SK-N-SH (cell line): ENCODE data around the gene SH2D5. TPM values are rescaled to one million over a fixed set of nuclear protein-coding genes. Genes with fewer than 3 reads are reported as not detected.

Experiments
- CTCF ChIA-PET: fragments of 300-600, 350-600 bp; formaldehyde crosslinking; extraction: SDS; loops from one replicate; lab custom pipeline; 2021; lab: Yijun Ruan, JAX
- POLR2A ChIA-PET: fragments of 350-600 bp; sonication (Branson Sonifier 250); formaldehyde crosslinking; extraction: SDS; loops from one replicate; lab custom pipeline; 2020; ENCODE audit warnings: antibody characterized with exemption, inconsistent platforms; lab: Yijun Ruan, JAX
- DNase-seq: peaks from one replicate; pipeline ENCODE4 v3.0.0; 2012
- H2AFZ ChIP-seq: fragments of 200-600 bp; sonication (generic); 2 replicates; pipeline ENCODE4 v1.8.1; 2016; ENCODE audit warnings: antibody characterized with exemption, mild to moderate bottlenecking, low read depth
- H3F3A ChIP-seq: fragments of 200-600 bp; sonication (generic); replicated peaks from 2 replicates; pipeline ENCODE3; 2016; ENCODE audit warnings: antibody characterized with exemption, mild to moderate bottlenecking; ENCODE audit not compliant: insufficient read depth
- H3K27ac ChIP-seq, 2 experiments: fragments of 200-500 bp in 1 of 2; fragments of 200-600 bp in 1 of 2; sonication (Bioruptor generic) in 1 of 2; sonication (generic), shearing (Covaris generic) in 1 of 2; 2 replicates each; pipeline versions ENCODE4 v1.5.1 to v1.6.1; 2014 to 2016; ENCODE audit warnings: low read depth in 2 of 2, inconsistent platforms in 1 of 2, low read length in 1 of 2, mild to moderate bottlenecking in 1 of 2, mixed read lengths in 1 of 2
- H3K27me3 ChIP-seq: fragments of 200-600 bp; sonication (generic), shearing (Covaris generic); 2 replicates; pipeline ENCODE4 v1.6.1; 2016; ENCODE audit warnings: mixed run types; ENCODE audit not compliant: insufficient read depth
- H3K36me3 ChIP-seq, 2 experiments: fragments of 200-500 bp in 1 of 2; fragments of 200-600 bp in 1 of 2; sonication (Bioruptor generic) in 1 of 2; sonication (generic) in 1 of 2; replicated peaks in 1 of 2; 2 replicates each; pipeline versions ENCODE3 to v1.5.1; 2014 to 2016; ENCODE audit warnings: low read length in 1 of 2, mild to moderate bottlenecking in 1 of 2; ENCODE audit not compliant: insufficient read depth in 2 of 2, control insufficient read depth in 1 of 2
- H3K4me1 ChIP-seq, 2 experiments: fragments of 200-500 bp in 1 of 2; fragments of 200-600 bp in 1 of 2; sonication (Bioruptor generic) in 1 of 2; sonication (generic), shearing (Covaris generic) in 1 of 2; 2 replicates each; pipeline versions ENCODE4 v1.5.1 to v1.6.1; 2014 to 2016; ENCODE audit warnings: low read depth in 1 of 2, low read length in 1 of 2, mixed run types in 1 of 2; ENCODE audit not compliant: insufficient read depth in 2 of 2, control insufficient read depth in 1 of 2
- H3K4me2 ChIP-seq: fragments of 200-600 bp; sonication (generic), shearing (Covaris generic); 2 replicates; pipeline ENCODE4 v1.6.1; 2017; ENCODE audit warnings: mixed run types
- H3K4me3 ChIP-seq, 2 experiments: fragments of 200-500 bp in 1 of 2; fragments of 200-600 bp in 1 of 2; sonication (Bioruptor generic) in 1 of 2; sonication (generic), shearing (Covaris generic) in 1 of 2; 2 replicates each; pipeline versions ENCODE4 v1.5.1 to v1.8.1; 2014 to 2016; ENCODE audit warnings: low read depth in 2 of 2, inconsistent platforms in 1 of 2, low read length in 1 of 2, mild to moderate bottlenecking in 1 of 2, mixed read lengths in 1 of 2, moderate library complexity in 1 of 2
- H3K79me2 ChIP-seq: fragments of 200-600 bp; sonication (generic); 2 replicates; pipeline ENCODE4 v1.8.1; 2017; ENCODE audit warnings: mild to moderate bottlenecking; ENCODE audit not compliant: insufficient read depth
- H3K9ac ChIP-seq: fragments of 200-600 bp; sonication (generic); 2 replicates; pipeline ENCODE4 v1.6.1; 2017; ENCODE audit warnings: mixed run types
- H3K9me2 ChIP-seq: fragments of 200-600 bp; sonication (generic); 2 replicates; pipeline ENCODE4 v1.6.1; 2017; ENCODE audit warnings: mixed run types
- H3K9me3 ChIP-seq: fragments of 200-600 bp; sonication (generic); 2 replicates; pipeline ENCODE4 v1.6.1; 2017; ENCODE audit warnings: mixed run types, mild to moderate bottlenecking, moderate library complexity
- H4K20me1 ChIP-seq: fragments of 200-600 bp; sonication (generic); 2 replicates; pipeline ENCODE4 v1.6.1; 2017; ENCODE audit warnings: mild to moderate bottlenecking, mixed run types; ENCODE audit not compliant: insufficient read depth
- EP300 ChIP-seq, 2 experiments: IDR thresholded peaks; 2 replicates each; pipeline versions ENCODE4 v1.4.0 to v1.6.1; 2012; ENCODE audit warnings: borderline replicate concordance in 1 of 2, low read depth in 1 of 2, low read length in 1 of 2
- EZH2phosphoT487 ChIP-seq: fragments of 200-600 bp; sonication (generic); IDR thresholded peaks from 2 replicates; pipeline ENCODE4 v1.6.1; 2017; ENCODE audit warnings: low read depth, mixed run types, mild to moderate bottlenecking, antibody characterized with exemption, moderate library complexity, borderline replicate concordance
- FOSL2 ChIP-seq: IDR thresholded peaks from 2 replicates; pipeline ENCODE4 v1.4.0; 2012; ENCODE audit warnings: low read depth, mild to moderate bottlenecking, moderate library complexity, borderline replicate concordance
- FOXJ3 ChIP-seq: sonication (generic); formaldehyde crosslinking; IDR thresholded peaks from 2 replicates; pipeline ENCODE4 v1.5.1; 2020; ENCODE audit warnings: mild to moderate bottlenecking, missing genetic modification reagents
- JUND ChIP-seq: IDR thresholded peaks from 2 replicates; pipeline ENCODE4 v1.4.0; 2012
- MEF2A ChIP-seq: IDR thresholded peaks from 2 replicates; pipeline ENCODE4 v1.4.0; 2012; ENCODE audit warnings: low read depth, borderline replicate concordance
- MXI1 ChIP-seq: IDR thresholded peaks from 2 replicates; pipeline ENCODE4 v1.6.1; 2012; ENCODE audit warnings: mild to moderate bottlenecking, low read depth, low read length, improper control_type of control experiment
- NFIC ChIP-seq: IDR thresholded peaks from 2 replicates; pipeline ENCODE4 v1.4.0; 2012; ENCODE audit warnings: borderline replicate concordance
- NRF1 ChIP-seq: IDR thresholded peaks from 2 replicates; pipeline ENCODE4 v1.6.1; 2012; ENCODE audit warnings: low read depth, mild to moderate bottlenecking, low read length
- POLR2AphosphoS5 ChIP-seq: IDR thresholded peaks from 2 replicates; pipeline ENCODE4 v1.6.1; 2012; ENCODE audit warnings: low read depth, low read length
- RCOR1 ChIP-seq: fragments of 150-350 bp; IDR thresholded peaks from 2 replicates; pipeline ENCODE4 v1.6.1; 2017; ENCODE audit warnings: antibody characterized with exemption, low read length
- RFX5 ChIP-seq: IDR thresholded peaks from 2 replicates; pipeline ENCODE4 v1.6.1; 2012; ENCODE audit warnings: mild to moderate bottlenecking, improper control_type of control experiment, low read length
- SIN3A ChIP-seq: IDR thresholded peaks from 2 replicates; pipeline ENCODE4 v1.6.1; 2012; ENCODE audit warnings: low read depth, mild to moderate bottlenecking, low read length, moderate library complexity, borderline replicate concordance
- SMC3 ChIP-seq: IDR thresholded peaks from 2 replicates; pipeline ENCODE4 v1.6.1; 2012; ENCODE audit warnings: low read depth, low read length, improper control_type of control experiment
- YY1 ChIP-seq: IDR thresholded peaks from 2 replicates; pipeline ENCODE4 v1.4.0; 2012; ENCODE audit warnings: low read depth, mild to moderate bottlenecking
- WGBS: methylation state at CpG from one replicate; pipeline ENCODE4 v1.1.6; 2017; ENCODE audit warnings: low lambda C conversion rate; 5-methylcytosine and 5-hydroxymethylcytosine counted together
- polyA plus RNA-seq, 3 experiments: library from polyadenylated mRNA; depleted of rRNA; stranded (reverse); fragments of >200 nt; gene quantifications; 2 replicates each; pipeline ENCODE4 v1.2.3, GENCODE V29; 2012
- TF ChIP-seq, protein P1 (sequence below): IDR thresholded peaks from 2 replicates; pipeline ENCODE4; 2012
- TF ChIP-seq, protein P2 (sequence below): IDR thresholded peaks from 2 replicates; pipeline ENCODE4 v1.4.0; 2012; ENCODE audit warnings: low read depth, borderline replicate concordance
- TF ChIP-seq, protein P3 (sequence below): IDR thresholded peaks from 2 replicates; pipeline ENCODE4 v1.6.1; 2012; ENCODE audit warnings: mild to moderate bottlenecking, low read depth, low read length, moderate library complexity
- TF ChIP-seq, protein P4 (sequence below): fragments of 200-600 bp; sonication (generic); IDR thresholded peaks from 2 replicates; pipeline ENCODE4 v1.6.1; 2017; ENCODE audit warnings: antibody characterized with exemption, mild to moderate bottlenecking, moderate library complexity

Gene SH2D5
- polyA plus RNA-seq, 1 of the 3 experiments (the other 2 are of a cell fraction) = 6.1 TPM

DNA sequence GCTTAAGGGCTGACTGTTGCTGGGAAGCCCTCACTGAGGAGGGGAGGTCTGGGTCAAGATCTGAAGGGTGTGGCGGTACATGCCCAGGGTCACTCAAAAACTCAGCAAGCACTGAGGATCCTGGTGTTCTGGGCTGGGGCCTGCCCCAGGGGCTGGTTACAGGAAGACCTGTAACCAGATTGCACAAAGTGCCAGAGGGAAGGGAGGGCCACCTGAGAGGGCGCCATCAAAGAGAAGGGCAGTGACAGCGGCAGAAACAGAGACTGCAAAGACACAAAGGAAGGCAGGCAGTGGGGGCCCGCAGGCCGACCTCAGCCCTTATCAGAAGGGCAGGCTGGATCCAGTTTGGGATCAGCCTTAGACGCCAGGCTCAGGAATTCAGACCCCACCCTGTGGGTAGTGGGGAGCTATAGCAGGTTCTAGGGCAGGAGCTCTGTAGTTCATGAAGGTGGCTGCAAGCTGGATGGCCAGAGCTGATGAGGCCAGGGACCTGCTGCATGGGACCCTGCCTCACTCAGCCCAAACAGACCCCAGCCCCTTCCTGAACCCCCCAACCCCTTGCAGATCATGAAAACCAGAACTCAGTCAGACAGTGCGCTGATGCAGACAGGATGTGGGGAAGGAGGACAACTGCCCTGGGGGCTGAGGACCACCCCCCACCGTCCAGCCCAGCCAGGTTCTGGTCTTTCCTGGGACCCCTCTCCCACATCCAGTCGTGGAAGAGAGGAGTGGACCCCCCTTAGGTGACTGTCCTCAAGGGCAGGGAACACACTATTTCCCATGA is 3.9 kb downstream of the SH2D5 start:
- TF ChIP-seq EZH2phosphoT487 (no peak), MXI1 (no peak), RCOR1 (no peak), SIN3A (no peak), FOXJ3 (CRISPR knock-in tag) (no peak), SMC3 (no peak), MEF2A (no peak), FOSL2 (no peak), NRF1 (no peak), NFIC (no peak), JUND (no peak), POLR2AphosphoS5 (no peak), YY1 (no peak), EP300 (IDR thresholded peaks at IDR 0.05; ENCODE audit: borderline replicate concordance in 1 of 2, low read depth in 1 of 2, low read length in 1 of 2) (no peak), RFX5 (no peak)
- TF ChIP-seq, protein P1, sequence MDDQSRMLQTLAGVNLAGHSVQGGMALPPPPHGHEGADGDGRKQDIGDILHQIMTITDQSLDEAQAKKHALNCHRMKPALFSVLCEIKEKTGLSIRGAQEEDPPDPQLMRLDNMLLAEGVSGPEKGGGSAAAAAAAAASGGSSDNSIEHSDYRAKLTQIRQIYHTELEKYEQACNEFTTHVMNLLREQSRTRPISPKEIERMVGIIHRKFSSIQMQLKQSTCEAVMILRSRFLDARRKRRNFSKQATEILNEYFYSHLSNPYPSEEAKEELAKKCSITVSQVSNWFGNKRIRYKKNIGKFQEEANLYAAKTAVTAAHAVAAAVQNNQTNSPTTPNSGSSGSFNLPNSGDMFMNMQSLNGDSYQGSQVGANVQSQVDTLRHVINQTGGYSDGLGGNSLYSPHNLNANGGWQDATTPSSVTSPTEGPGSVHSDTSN = no peak
- TF ChIP-seq, protein P2, sequence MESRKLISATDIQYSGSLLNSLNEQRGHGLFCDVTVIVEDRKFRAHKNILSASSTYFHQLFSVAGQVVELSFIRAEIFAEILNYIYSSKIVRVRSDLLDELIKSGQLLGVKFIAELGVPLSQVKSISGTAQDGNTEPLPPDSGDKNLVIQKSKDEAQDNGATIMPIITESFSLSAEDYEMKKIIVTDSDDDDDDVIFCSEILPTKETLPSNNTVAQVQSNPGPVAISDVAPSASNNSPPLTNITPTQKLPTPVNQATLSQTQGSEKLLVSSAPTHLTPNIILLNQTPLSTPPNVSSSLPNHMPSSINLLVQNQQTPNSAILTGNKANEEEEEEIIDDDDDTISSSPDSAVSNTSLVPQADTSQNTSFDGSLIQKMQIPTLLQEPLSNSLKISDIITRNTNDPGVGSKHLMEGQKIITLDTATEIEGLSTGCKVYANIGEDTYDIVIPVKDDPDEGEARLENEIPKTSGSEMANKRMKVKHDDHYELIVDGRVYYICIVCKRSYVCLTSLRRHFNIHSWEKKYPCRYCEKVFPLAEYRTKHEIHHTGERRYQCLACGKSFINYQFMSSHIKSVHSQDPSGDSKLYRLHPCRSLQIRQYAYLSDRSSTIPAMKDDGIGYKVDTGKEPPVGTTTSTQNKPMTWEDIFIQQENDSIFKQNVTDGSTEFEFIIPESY = no peak
- TF ChIP-seq, protein P3, sequence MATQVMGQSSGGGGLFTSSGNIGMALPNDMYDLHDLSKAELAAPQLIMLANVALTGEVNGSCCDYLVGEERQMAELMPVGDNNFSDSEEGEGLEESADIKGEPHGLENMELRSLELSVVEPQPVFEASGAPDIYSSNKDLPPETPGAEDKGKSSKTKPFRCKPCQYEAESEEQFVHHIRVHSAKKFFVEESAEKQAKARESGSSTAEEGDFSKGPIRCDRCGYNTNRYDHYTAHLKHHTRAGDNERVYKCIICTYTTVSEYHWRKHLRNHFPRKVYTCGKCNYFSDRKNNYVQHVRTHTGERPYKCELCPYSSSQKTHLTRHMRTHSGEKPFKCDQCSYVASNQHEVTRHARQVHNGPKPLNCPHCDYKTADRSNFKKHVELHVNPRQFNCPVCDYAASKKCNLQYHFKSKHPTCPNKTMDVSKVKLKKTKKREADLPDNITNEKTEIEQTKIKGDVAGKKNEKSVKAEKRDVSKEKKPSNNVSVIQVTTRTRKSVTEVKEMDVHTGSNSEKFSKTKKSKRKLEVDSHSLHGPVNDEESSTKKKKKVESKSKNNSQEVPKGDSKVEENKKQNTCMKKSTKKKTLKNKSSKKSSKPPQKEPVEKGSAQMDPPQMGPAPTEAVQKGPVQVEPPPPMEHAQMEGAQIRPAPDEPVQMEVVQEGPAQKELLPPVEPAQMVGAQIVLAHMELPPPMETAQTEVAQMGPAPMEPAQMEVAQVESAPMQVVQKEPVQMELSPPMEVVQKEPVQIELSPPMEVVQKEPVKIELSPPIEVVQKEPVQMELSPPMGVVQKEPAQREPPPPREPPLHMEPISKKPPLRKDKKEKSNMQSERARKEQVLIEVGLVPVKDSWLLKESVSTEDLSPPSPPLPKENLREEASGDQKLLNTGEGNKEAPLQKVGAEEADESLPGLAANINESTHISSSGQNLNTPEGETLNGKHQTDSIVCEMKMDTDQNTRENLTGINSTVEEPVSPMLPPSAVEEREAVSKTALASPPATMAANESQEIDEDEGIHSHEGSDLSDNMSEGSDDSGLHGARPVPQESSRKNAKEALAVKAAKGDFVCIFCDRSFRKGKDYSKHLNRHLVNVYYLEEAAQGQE = no peak
- TF ChIP-seq, protein P4, sequence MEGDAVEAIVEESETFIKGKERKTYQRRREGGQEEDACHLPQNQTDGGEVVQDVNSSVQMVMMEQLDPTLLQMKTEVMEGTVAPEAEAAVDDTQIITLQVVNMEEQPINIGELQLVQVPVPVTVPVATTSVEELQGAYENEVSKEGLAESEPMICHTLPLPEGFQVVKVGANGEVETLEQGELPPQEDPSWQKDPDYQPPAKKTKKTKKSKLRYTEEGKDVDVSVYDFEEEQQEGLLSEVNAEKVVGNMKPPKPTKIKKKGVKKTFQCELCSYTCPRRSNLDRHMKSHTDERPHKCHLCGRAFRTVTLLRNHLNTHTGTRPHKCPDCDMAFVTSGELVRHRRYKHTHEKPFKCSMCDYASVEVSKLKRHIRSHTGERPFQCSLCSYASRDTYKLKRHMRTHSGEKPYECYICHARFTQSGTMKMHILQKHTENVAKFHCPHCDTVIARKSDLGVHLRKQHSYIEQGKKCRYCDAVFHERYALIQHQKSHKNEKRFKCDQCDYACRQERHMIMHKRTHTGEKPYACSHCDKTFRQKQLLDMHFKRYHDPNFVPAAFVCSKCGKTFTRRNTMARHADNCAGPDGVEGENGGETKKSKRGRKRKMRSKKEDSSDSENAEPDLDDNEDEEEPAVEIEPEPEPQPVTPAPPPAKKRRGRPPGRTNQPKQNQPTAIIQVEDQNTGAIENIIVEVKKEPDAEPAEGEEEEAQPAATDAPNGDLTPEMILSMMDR = no peak
- Histone ChIP-seq H3K79me2 (no peaks in the 10 kb centered on the region; the same call in 1 of the 2 replicates), H3K4me3 (no peak overlapping the region), H3F3A (peaks cover 13% of the 10 kb centered on the region), H3K27ac (no peak overlapping the region), H4K20me1 (no peaks in the 10 kb centered on the region), H3K9me3 (no peaks in the 10 kb centered on the region), H3K4me1 (peaks cover 7 to 17% of the 10 kb centered on the region in 2 experiments; a peak in 2 of 4 replicates), H2AFZ (no peak overlapping the region), H3K9ac (no peak overlapping the region), H3K27me3 (no peaks in the 10 kb centered on the region), H3K9me2 (no peaks in the 10 kb centered on the region), H3K4me2 (no peak overlapping the region), H3K36me3 (no peaks in the 10 kb centered on the region)
- CTCF ChIA-PET = interaction anchor here (0.9 to 1.7 kb wide), 3 partner anchors 11 to 466 kb away, joined by 3 to 5 read pairs (median 4); partner anchors contain the start of gene KIF17
- POLR2A ChIA-PET = no interaction called here
- WGBS = 88% methylated on average over 9 of the region's 9 CpGs
- peak; percentile 21 for DNase-seq
